Adrenal gland (tissue), 5 donors: Measurements from ENCODE around the gene CALHM3.

Experiments
- CTCF ChIP-seq, 6 experiments: fragments of 450-650 bp in 4 of 6; fragments of 200-600 bp in 2 of 6; sonication (generic) in 1 of 6; IDR thresholded peaks; 1 replicate in 5 of 6; 2 replicates in 1 of 6; pipeline versions ENCODE4 v1.5.1 to v1.8.0; 2016 to 2021; ENCODE audit warnings: antibody characterized with exemption in 6 of 6, mild to moderate bottlenecking in 2 of 6, moderate library complexity in 1 of 6
- POLR2A ChIP-seq, 2 donors: fragments of 450-650 bp; IDR thresholded peaks; one replicate each; pipeline ENCODE4 v1.6.1; 2017; ENCODE audit warnings: antibody characterized with exemption in 2 of 2, mild to moderate bottlenecking in 2 of 2, moderate library complexity in 1 of 2
- donor health status: DM: no; HTN: no; CAD: no.

- no peak for TF ChIP-seq CTCF (IDR thresholded peaks at IDR 0.05)
- TF ChIP-seq POLR2A (IDR thresholded peaks at IDR 0.05), result no peak
Observed at GRCh38 chr10:103523683-103524082, 44.6 kb upstream of the CALHM3 start.
